ENCODE data around the gene NIFK. TPM values are rescaled to one million over a fixed set of nuclear protein-coding genes. Genes with fewer than 3 reads are reported as not detected.

Gene NIFK
- total RNA-seq, 1 experiment from 2014 or later, result 75.9 TPM

DNA sequence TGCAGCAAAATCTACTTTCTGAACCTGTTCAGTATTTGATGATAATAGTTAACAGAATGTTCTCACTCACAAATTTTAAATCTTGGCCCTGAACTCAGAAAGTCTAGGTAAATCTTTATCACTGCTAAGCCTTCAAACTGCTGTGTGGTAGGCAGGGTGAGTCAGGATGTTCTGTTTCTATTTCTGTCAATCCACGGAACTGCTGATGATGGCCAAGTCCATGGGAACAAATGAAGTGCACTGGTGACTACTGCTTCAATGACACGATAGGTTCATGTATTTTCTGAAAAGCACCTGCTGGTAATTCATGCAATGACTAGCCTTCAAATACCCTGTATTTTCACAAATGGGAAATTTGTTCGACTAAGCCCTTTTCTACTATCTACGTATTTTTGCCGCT is 14.2 kb downstream of the NIFK start:
- DNase-seq, result peak in 1 of 2 experiments; percentile 70
- Histone ChIP-seq H2AFZ (no peak overlapping the region), H3K9me2 (ENCODE audit: insufficient read depth) (no peaks in the 10 kb centered on the region), H3K9me3 (ENCODE audit: insufficient read depth, low read depth) (no peaks in the 10 kb centered on the region), H3K36me3 (ENCODE audit: low read depth) (peaks cover 7% of the 10 kb centered on the region), H3K4me3 (no peak overlapping the region), H4K20me1 (ENCODE audit: insufficient read depth) (no peaks in the 10 kb centered on the region), H3K27ac (peak overlapping the region; percentile 42), H3K4me2 (peak overlapping the region; percentile 37), H3K4me1 (replicated peaks; ENCODE audit: insufficient read depth) (peaks cover 13% of the 10 kb centered on the region; the same call in 1 of the 2 replicates), H3K27me3 (ENCODE audit: insufficient read depth, low read depth) (no peaks in the 10 kb centered on the region), H3K79me2 (ENCODE audit: low read depth) (no peaks in the 10 kb centered on the region), H3F3A (ENCODE audit: insufficient read depth, low read depth) (peaks cover 17% of the 10 kb centered on the region; the same call in 1 of the 2 replicates)
- TF ChIP-seq EZH2 (IDR thresholded peaks at IDR 0.05; ENCODE audit: low read depth) (no peak), CTCF (conservative IDR thresholded peaks at IDR 0.05) (no peak)
- intact Hi-C loops (cut with micrococcal nuclease; ENCODE audit: unreplicated experiment), result no loop called here
- POLR2A ChIA-PET (ENCODE audit: unreplicated experiment), result no interaction called here
- CTCF ChIA-PET, result interaction anchor here (0.7 kb wide), 1 partner anchor 97 kb away, joined by 6 read pairs; no protein-coding TSS in a partner anchor
- BruUV-seq (replicated peaks), result no TSS peak

- peak overlapping the region; percentile 42 for H3K27ac ChIP-seq
- H3K4me2 ChIP-seq, result peak overlapping the region; percentile 37
- BruUV-seq (replicated peaks), result no TSS peak
- no peaks in the 10 kb centered on the region for H3K9me2 ChIP-seq (ENCODE audit: insufficient read depth)
- intact Hi-C loops (cut with micrococcal nuclease; ENCODE audit: unreplicated experiment), result no loop called here
- no peak for TF ChIP-seq EZH2 (IDR thresholded peaks at IDR 0.05; ENCODE audit: low read depth)
- TF ChIP-seq CTCF (conservative IDR thresholded peaks at IDR 0.05), result no peak
- no peaks in the 10 kb centered on the region for H3K9me3 ChIP-seq (ENCODE audit: insufficient read depth, low read depth)
- H3K27me3 ChIP-seq (ENCODE audit: insufficient read depth, low read depth), result no peaks in the 10 kb centered on the region
- H3F3A ChIP-seq (ENCODE audit: insufficient read depth, low read depth), result peaks cover 17% of the 10 kb centered on the region; the same call in 1 of the 2 replicates
- ChIA-PET POLR2A (ENCODE audit: unreplicated experiment) (no interaction called here), CTCF (interaction anchor here (0.7 kb wide), 1 partner anchor 96 kb away, joined by 6 read pairs; no protein-coding TSS in a partner anchor)
- H4K20me1 ChIP-seq (ENCODE audit: insufficient read depth), result no peaks in the 10 kb centered on the region
- peaks cover 4% of the 10 kb centered on the region for H3K36me3 ChIP-seq (ENCODE audit: low read depth)
- no peaks in the 10 kb centered on the region for H3K79me2 ChIP-seq (ENCODE audit: low read depth)
- 0 out of 2 replicates have a peak overlapping the region, but pooled peaks have one; percentile 5 for H2AFZ ChIP-seq
- peak in 1 of 2 experiments; percentile 64 for DNase-seq
- H3K4me1 ChIP-seq (replicated peaks; ENCODE audit: insufficient read depth), result peaks cover 13% of the 10 kb centered on the region; the same call in 1 of the 2 replicates
- no peak overlapping the region for H3K4me3 ChIP-seq
These were observed 14.7 kb downstream of the NIFK start for GRCh38 chr2:121721926-121722325.

DNA sequence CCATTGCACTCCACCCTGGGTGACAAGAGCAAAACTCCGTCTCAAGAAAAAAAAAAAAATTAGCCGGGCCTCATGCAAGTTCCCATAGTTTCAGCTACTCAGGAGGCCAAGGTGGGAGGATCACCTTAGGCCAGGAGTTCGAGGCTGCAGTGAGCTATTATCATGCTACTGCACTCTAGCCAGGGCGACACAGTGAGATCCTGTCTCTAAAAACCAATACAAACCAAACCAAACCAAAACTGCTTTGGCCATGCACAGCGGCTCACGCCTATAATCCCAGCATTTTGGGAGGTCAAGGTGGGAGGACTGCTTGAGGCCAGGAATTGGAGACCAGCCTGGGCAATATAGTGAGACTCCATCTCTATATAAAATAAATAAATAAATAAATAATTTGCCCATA is 19.1 kb downstream of the NIFK start:
- DNase-seq, result no peak
- Histone ChIP-seq H3K27me3 (ENCODE audit: insufficient read depth, low read depth) (no peaks in the 10 kb centered on the region), H3F3A (ENCODE audit: insufficient read depth, low read depth) (peaks cover 9% of the 10 kb centered on the region; the same call in 1 of the 2 replicates), H3K9me2 (ENCODE audit: insufficient read depth) (no peaks in the 10 kb centered on the region), H3K4me1 (replicated peaks; ENCODE audit: insufficient read depth) (peaks cover 8% of the 10 kb centered on the region; the same call in 1 of the 2 replicates), H3K27ac (no peak overlapping the region), H3K4me2 (no peak overlapping the region), H4K20me1 (ENCODE audit: insufficient read depth) (no peaks in the 10 kb centered on the region), H3K4me3 (no peak overlapping the region), H3K36me3 (ENCODE audit: low read depth) (no peaks in the 10 kb centered on the region), H2AFZ (no peak overlapping the region), H3K9me3 (ENCODE audit: insufficient read depth, low read depth) (no peaks in the 10 kb centered on the region), H3K79me2 (ENCODE audit: low read depth) (no peaks in the 10 kb centered on the region)
- POLR2A ChIA-PET (ENCODE audit: unreplicated experiment), result no interaction called here
- no TSS peak for BruUV-seq (replicated peaks)
- intact Hi-C loops (cut with micrococcal nuclease; ENCODE audit: unreplicated experiment), result no loop called here
- TF ChIP-seq CTCF (conservative IDR thresholded peaks at IDR 0.05) (no peak), EZH2 (IDR thresholded peaks at IDR 0.05; ENCODE audit: low read depth) (no peak)
- CTCF ChIA-PET, result no interaction called here
